ENCODE measurements around the gene SGPL1.

Gene SGPL1

DNA sequence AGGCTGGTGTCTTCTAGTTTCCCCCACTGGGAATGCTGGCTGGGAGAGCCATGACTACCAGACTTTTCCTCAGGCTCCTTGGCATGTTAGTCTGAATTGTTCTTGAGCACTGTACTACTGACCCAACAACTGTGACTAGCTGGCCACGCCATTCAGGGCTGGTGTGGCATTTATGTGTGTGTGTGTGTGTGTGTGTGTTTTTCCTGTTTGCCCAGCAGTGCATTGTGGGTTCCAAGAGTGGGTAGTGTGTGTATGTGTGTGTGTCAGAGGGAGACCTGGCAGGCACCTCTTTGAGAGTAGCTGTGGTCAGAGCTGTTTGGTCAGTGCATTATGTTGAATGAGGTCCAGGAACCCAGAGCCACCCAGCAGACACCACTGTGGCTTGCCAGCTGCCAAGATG lies 63.5 kb downstream of the SGPL1 start:
- peak overlapping the region; percentile 76 for H3K27ac ChIP-seq
- TF ChIP-seq, protein P1, sequence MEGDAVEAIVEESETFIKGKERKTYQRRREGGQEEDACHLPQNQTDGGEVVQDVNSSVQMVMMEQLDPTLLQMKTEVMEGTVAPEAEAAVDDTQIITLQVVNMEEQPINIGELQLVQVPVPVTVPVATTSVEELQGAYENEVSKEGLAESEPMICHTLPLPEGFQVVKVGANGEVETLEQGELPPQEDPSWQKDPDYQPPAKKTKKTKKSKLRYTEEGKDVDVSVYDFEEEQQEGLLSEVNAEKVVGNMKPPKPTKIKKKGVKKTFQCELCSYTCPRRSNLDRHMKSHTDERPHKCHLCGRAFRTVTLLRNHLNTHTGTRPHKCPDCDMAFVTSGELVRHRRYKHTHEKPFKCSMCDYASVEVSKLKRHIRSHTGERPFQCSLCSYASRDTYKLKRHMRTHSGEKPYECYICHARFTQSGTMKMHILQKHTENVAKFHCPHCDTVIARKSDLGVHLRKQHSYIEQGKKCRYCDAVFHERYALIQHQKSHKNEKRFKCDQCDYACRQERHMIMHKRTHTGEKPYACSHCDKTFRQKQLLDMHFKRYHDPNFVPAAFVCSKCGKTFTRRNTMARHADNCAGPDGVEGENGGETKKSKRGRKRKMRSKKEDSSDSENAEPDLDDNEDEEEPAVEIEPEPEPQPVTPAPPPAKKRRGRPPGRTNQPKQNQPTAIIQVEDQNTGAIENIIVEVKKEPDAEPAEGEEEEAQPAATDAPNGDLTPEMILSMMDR (conservative IDR thresholded peaks at IDR 0.05) = no peak

DNA sequence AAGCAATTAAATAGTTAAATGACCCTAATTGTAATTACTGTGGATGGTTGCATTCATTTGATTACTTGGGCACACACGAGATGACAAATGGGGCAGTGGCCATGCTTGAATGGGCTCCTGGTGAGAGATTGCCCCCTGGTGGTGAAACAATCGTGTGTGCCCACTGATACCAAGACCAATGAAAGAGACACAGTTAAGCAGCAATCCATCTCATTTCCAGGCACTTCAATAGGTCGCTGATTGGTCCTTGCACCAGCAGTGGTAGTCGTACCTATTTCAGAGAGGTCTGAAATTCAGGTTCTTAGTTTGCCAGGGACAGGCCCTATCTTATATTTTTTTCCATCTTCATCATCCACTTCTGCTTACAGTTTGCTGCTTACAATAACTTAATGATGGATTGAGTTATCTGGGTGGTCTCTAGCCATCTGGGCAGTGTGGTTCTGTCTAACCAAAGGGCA lies 64.4 kb downstream of the SGPL1 start:
- H3K27ac ChIP-seq = peak overlapping the region; percentile 76
- TF ChIP-seq, protein P1 (conservative IDR thresholded peaks at IDR 0.05) = peak; percentile 95

DNA sequence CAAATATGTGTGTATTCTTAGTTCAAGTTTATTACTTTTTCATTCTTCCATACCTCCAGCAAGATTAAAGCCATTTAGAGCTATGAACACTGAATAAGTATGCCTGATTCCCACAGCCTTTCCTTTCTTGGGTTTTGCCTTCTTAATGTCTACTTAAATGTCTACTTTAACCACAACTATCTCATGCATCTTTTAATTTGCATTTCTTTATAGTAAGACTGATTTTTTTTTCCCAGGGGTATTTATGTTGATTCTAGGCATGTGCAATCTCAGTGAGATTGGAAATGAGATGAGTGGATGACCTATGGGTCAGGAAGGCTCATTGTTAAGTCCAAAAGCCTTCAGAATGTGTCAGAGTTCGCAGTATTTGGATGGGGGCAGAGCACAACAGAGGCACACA lies 69.0 kb downstream of the SGPL1 start:
- TF ChIP-seq, protein P1 (conservative IDR thresholded peaks at IDR 0.05) = no peak
- no peak overlapping the region for H3K27ac ChIP-seq

DNA sequence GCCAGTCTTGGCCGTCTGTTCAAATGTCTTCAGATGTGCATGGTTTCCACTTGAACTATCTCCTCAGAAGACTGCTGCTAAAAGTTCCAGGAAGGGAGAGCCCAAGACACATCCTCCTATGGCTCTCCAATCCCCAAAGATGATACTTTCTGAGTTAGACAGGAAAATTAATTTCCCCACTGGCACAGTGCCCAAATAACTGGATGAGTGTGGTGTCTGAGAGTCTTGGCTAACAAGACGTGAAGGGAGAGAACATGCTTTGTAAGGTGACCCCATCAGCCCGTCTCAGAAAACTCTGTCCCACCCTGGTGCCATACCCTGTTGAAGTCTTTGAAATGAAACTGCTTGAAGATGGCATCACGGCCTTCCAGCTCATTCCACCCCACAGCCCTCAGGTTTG lies 69.7 kb downstream of the SGPL1 start:
- H3K27ac ChIP-seq = no peak overlapping the region
- TF ChIP-seq, protein P1 (conservative IDR thresholded peaks at IDR 0.05) = no peak

DNA sequence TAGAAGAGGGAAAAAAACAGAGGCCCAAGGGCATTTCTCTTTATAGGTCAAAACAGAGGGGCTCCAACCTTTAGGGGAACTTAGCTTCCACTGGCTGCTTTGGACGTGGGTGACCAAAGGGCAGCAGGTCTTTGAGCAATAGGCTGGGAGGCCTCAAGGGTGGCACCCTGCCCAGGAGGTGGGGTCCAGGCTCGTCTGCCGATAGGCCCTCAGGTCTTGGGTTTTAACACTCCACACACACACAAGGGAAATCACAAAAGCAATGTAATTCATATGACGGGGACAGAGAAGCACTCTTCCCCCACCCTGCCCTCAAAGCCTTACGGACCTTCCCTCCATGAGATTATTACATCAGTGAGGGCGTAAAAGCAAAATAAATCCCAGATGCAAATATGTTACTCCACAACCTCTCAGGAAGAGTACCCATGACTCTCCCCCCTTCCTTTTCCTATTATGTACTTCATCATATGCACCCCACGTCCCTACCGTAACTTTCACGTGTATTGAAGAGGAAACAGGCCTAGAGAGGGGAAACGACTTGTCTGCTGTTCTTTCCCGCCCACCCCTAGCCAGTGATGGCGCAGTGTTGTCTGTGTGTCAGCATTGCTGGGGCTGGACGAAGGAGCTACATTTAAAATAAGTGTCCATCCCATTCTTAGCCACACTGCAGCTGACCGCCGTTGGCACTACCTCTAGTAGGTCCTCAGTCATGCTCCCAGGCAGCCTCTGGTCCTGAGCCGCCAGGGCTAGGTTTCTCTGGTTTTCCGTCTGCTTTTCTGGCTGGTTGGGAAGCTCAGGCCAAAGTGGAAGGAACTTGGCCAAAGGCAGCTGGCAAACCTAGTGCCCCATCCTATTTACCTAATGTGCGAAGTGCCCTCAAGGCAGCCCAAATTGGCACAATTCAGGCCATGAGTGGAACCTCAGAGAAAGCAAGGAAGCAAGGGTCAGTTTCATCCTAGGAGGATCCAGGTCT lies 70.5 kb downstream of the SGPL1 start:
- H3K27ac ChIP-seq = peak overlapping the region; percentile 96; the same call in 1 of the 2 replicates
- TF ChIP-seq, protein P1 (conservative IDR thresholded peaks at IDR 0.05) = no peak

DNA sequence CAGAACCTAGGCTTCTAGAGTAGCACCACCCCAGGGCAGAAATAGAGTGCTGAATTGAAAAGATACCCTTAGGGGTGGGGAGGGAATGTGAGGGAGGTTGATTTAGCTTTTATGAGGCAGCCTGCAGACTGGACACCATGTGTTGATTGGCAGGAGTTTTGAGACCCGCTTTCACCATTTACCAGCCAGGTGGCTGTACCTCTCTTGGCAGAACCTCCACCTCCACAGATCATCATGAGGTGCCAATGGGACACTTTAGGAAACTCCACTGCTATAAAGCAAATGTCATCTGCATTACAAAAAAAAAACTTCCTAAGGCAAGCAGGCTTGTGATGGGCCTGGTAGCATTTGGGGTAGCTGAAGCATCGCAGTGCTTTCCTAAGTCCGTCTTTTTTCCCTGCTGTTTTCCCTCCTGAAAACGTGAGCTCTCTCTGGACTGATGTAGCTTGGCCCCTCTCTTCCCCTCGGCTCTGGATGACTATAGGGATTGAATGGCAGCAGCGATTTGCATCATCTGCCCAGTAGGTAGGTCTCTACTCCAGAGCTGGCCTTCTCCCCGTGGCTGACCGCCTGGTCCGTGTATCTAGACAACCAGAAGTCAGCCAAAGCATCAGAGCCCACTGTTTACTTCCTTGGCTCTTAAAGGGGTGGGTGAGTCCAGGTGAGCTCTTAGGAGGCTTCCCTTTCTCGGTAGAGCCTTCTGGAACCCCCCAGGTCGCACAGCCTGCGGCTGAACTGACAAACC lies 71.3 kb downstream of the SGPL1 start:
- peak overlapping the region; percentile 96 for H3K27ac ChIP-seq
- TF ChIP-seq, protein P1 (conservative IDR thresholded peaks at IDR 0.05) = no peak
